OCI-LY7 (cell line): ENCODE measurements around the gene KLHL3. TPM values are rescaled to one million over a fixed set of nuclear protein-coding genes. Genes with fewer than 3 reads are reported as not detected.

ENCODE experiments used
- BruUV-seq: library from RNA; stranded (reverse); fragments of 400-500 nt; replicated peaks from 2 replicates; lab custom pipeline; 2021; lab: Mats Ljungman, UMichigan
- CTCF ChIA-PET: fragments of 300-600 bp; sonication (Branson Sonifier 250); formaldehyde crosslinking; loops from one replicate; lab custom pipeline; 2022; ENCODE audit warnings: antibody characterized with exemption; ENCODE audit not compliant: unreplicated experiment; lab: Charles Lee
- POLR2A ChIA-PET: fragments of 300-600 bp; sonication (Branson Sonifier 250); formaldehyde crosslinking; loops from one replicate; lab custom pipeline; 2022; ENCODE audit warnings: antibody characterized with exemption; lab: Charles Lee
- DNase-seq: peaks from one replicate; pipeline ENCODE4 v3.0.0-alpha.2; 2015; ENCODE audit warnings: low spot score
- H2AFZ ChIP-seq: fragments of 200-600 bp; sonication (generic), shearing (Covaris generic); 2 replicates; pipeline ENCODE4 v1.6.1; 2014; ENCODE audit warnings: mild to moderate bottlenecking, antibody characterized with exemption, low read length, moderate library complexity
- H3K27ac ChIP-seq: fragments of 200-600 bp; sonication (generic); 2 replicates; pipeline ENCODE4 v1.5.1; 2014; ENCODE audit warnings: mixed run types, low read depth, mild to moderate bottlenecking, moderate library complexity, low read length, inconsistent platforms; ENCODE audit not compliant: poor library complexity, severe bottlenecking
- H3K36me3 ChIP-seq: fragments of 200-600 bp; sonication (generic); 2 replicates; pipeline ENCODE4 v1.6.1; 2014; ENCODE audit warnings: mild to moderate bottlenecking, antibody characterized with exemption, low read length, moderate library complexity, mixed read lengths; ENCODE audit not compliant: insufficient read depth
- H3K4me1 ChIP-seq: fragments of 200-600 bp; sonication (generic); 2 replicates; pipeline ENCODE4 v1.5.1; 2014; ENCODE audit warnings: mild to moderate bottlenecking, low read length; ENCODE audit not compliant: insufficient read depth, poor library complexity, severe bottlenecking
- H3K4me2 ChIP-seq: fragments of 200-600 bp; sonication (generic); 2 replicates; pipeline ENCODE4 v1.6.1; 2014; ENCODE audit warnings: mild to moderate bottlenecking, low read length
- H3K4me3 ChIP-seq: fragments of 200-600 bp; sonication (generic); 2 replicates; pipeline ENCODE4 v1.5.1; 2014; ENCODE audit warnings: mild to moderate bottlenecking, low read depth, low read length; ENCODE audit not compliant: poor library complexity, severe bottlenecking
- H3K79me2 ChIP-seq: fragments of 200-600 bp; sonication (generic); 2 replicates; pipeline ENCODE4 v1.6.1; 2016; ENCODE audit warnings: low read depth, mild to moderate bottlenecking, low read length, moderate library complexity, mixed read lengths; ENCODE audit not compliant: insufficient read depth
- H3K9me2 ChIP-seq: fragments of 200-600 bp; sonication (generic); 2 replicates; pipeline ENCODE4 v1.6.1; 2016; ENCODE audit warnings: mild to moderate bottlenecking, low read length, mixed read lengths; ENCODE audit not compliant: insufficient read depth
- H3K9me3 ChIP-seq: fragments of 200-600 bp; sonication (generic); 2 replicates; pipeline ENCODE4 v1.6.1; 2014; ENCODE audit warnings: mild to moderate bottlenecking, mixed run types, low read length, mixed read lengths
- H4K20me1 ChIP-seq: fragments of 200-600 bp; sonication (generic); 2 replicates; pipeline ENCODE4 v1.6.1; 2014; ENCODE audit warnings: mild to moderate bottlenecking, antibody characterized with exemption, low read length, moderate library complexity, mixed read lengths; ENCODE audit not compliant: insufficient read depth
- CTCF ChIP-seq: fragments of 200-600 bp; sonication (generic); conservative IDR thresholded peaks from 2 replicates; pipeline ENCODE4 v1.5.1; 2014; ENCODE audit warnings: mild to moderate bottlenecking, antibody characterized with exemption, low read length, moderate library complexity, mixed read lengths
- EZH2phosphoT487 ChIP-seq: fragments of 200-600 bp; sonication (generic); IDR thresholded peaks from 2 replicates; pipeline ENCODE4 v1.6.1; 2018; ENCODE audit warnings: low read depth, borderline replicate concordance, mild to moderate bottlenecking, mixed run types, antibody characterized with exemption, low read length, moderate library complexity, mixed read lengths
- intact Hi-C: fragments of 100-400 bp; cut with micrococcal nuclease; formaldehyde crosslinking; loops from one replicate; pipeline ENCODE4 v1.10.0; 2022; ENCODE audit not compliant: unreplicated experiment
- total RNA-seq, 2 experiments: library from RNA; depleted of rRNA in 1 of 2; stranded (reverse); fragments of >200 nt in 1 of 2; shearing (Covaris generic) in 1 of 2; gene quantifications; 2 replicates each; pipeline ENCODE4 v1.2.3, GENCODE V29; 2014 to 2022

The KLHL3 gene
- total RNA-seq, 2 experiments from 2014 or later = 0.28 to 6.2 TPM

- no peak overlapping the region for H2AFZ ChIP-seq
- intact Hi-C loops = no loop called here
- CTCF ChIA-PET = no interaction called here
Measured at GRCh38 chr5:137679195-137679594, 56.7 kb downstream of the KLHL3 start.

DNA sequence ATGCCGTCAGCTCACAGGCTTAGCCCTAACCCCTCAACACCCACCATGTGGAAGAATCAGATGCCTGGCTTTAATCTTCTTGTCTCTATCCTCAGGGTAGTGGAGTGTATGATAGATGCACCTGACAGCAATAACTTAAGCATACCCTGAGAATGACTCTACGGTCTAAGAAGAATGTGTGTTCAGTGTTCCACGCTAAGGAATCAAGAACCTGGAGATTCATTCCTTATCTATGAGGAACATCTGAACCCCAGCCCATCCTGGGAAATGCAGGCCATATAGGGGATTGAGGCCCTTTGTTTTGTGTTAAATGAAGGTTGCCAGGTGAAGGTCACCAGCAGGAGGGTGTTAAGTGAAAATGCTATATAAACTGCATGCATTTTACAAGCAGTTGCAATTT, 63.0 kb downstream of the KLHL3 start:
- no peak for DNase-seq
- no peak for TF ChIP-seq EZH2phosphoT487
- no peak for TF ChIP-seq CTCF
- intact Hi-C loops = no loop called here
- H3K9me2 ChIP-seq = no peaks in the 10 kb centered on the region
- no peaks in the 10 kb centered on the region for H3K79me2 ChIP-seq
- H3K36me3 ChIP-seq = no peaks in the 10 kb centered on the region
- no peaks in the 10 kb centered on the region for H3K4me1 ChIP-seq
- H3K4me2 ChIP-seq = no peak overlapping the region
- CTCF ChIA-PET = no interaction called here
- POLR2A ChIA-PET = interaction anchor here (0.5 kb wide), 1 partner anchor 313 kb away, joined by 3 read pairs; no protein-coding TSS in a partner anchor
- BruUV-seq = no TSS peak
- H4K20me1 ChIP-seq = no peaks in the 10 kb centered on the region
- no peak overlapping the region for H3K27ac ChIP-seq
- no peaks in the 10 kb centered on the region for H3K9me3 ChIP-seq
- H3K4me3 ChIP-seq = no peak overlapping the region
- H2AFZ ChIP-seq = no peak overlapping the region

More at GRCh38 chr5:137679195-137679594, 56.7 kb downstream of the KLHL3 start:
- Histone ChIP-seq H3K4me3 (no peak overlapping the region), H3K4me2 (no peak overlapping the region), H3K27ac (no peak overlapping the region), H3K9me2 (no peaks in the 10 kb centered on the region), H4K20me1 (no peaks in the 10 kb centered on the region), H3K4me1 (no peaks in the 10 kb centered on the region), H3K79me2 (no peaks in the 10 kb centered on the region), H3K9me3 (no peaks in the 10 kb centered on the region), H3K36me3 (no peaks in the 10 kb centered on the region)
- BruUV-seq = no TSS peak
- POLR2A ChIA-PET = no interaction called here
- DNase-seq = no peak
- no peak for TF ChIP-seq EZH2phosphoT487
- no peak for TF ChIP-seq CTCF

DNA sequence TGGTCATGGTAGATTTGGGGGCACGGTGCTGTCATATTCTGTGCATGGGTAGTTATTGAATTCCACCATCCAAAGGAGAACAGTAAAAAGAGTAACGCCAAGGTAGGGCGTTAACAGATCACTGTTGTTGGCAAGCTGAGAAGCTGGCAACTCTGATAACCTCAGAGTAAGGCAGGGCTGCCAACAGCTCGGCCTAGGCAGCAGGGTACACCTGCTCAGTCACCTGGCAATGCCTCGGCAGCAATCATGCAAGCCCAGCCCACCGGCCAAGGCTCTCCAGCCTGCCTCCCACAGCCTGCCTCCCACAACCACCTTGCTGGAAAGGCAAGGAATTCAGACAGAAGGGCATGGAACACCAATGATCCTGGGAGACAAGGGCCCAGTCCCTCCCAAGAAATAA, 63.9 kb downstream of the KLHL3 start:
- CTCF ChIA-PET = no interaction called here
- POLR2A ChIA-PET = interaction anchor here (0.6 kb wide), 1 partner anchor 10 kb away, joined by 5 read pairs; no protein-coding TSS in a partner anchor
- no peak overlapping the region for H3K27ac ChIP-seq

More for the DNA sequence above, 63.9 kb downstream of the KLHL3 start:
- H3K4me3 ChIP-seq = no peak overlapping the region
- H3K4me2 ChIP-seq = no peak overlapping the region
- no peaks in the 10 kb centered on the region for H3K4me1 ChIP-seq
- BruUV-seq = no TSS peak
- H4K20me1 ChIP-seq = no peaks in the 10 kb centered on the region
- TF ChIP-seq EZH2phosphoT487 (no peak), CTCF (no peak)
- no peaks in the 10 kb centered on the region for H3K36me3 ChIP-seq
- no peaks in the 10 kb centered on the region for H3K9me3 ChIP-seq
- no peaks in the 10 kb centered on the region for H3K79me2 ChIP-seq
- no peak overlapping the region for H2AFZ ChIP-seq
- no peak for DNase-seq
- intact Hi-C loops = no loop called here
- no peaks in the 10 kb centered on the region for H3K9me2 ChIP-seq
